AG04450 (cell line): ENCODE results near the gene CHRNA5. TPM values are rescaled to one million over a fixed set of nuclear protein-coding genes. Genes with fewer than 3 reads are reported as not detected.
"Not testable (repeated sequence)": the region's sequence is repeated elsewhere in the genome, so short reads cannot be mapped to it uniquely, and the experiment has no call there.

Experiments used
- CTCF ChIA-PET: fragments of 300-600, 350-600 bp; formaldehyde crosslinking; extraction: SDS; loops from one replicate; lab custom pipeline; 2022; ENCODE audit warnings: antibody characterized with exemption, inconsistent platforms; lab: Charles Lee
- POLR2A ChIA-PET: fragments of 350-600 bp; formaldehyde crosslinking; extraction: SDS; loops from one replicate; lab custom pipeline; 2021; ENCODE audit warnings: antibody characterized with exemption, inconsistent platforms; lab: Yijun Ruan, JAX
- DNase-seq: peaks from one replicate; pipeline ENCODE4 v3.0.0-alpha.2; 2011; ENCODE audit warnings: low read depth, low spot score
- H3K27ac ChIP-seq: one replicate; pipeline ENCODE4 v1.5.1; 2012; ENCODE audit warnings: low read depth, low read length, control low read depth
- H3K27me3 ChIP-seq: one replicate; pipeline ENCODE4 v1.6.0; 2012; ENCODE audit warnings: low read length; ENCODE audit not compliant: control insufficient read depth, insufficient read depth
- H3K4me3 ChIP-seq: 2 replicates; pipeline ENCODE4 v1.5.1; 2011; ENCODE audit warnings: mild to moderate bottlenecking, low read depth, low read length, control low read depth
- H3K9me3 ChIP-seq: 2 replicates; pipeline ENCODE4 v1.5.1; 2012; ENCODE audit warnings: low read length; ENCODE audit not compliant: control insufficient read depth, insufficient read depth
- polyA plus RNA-seq: library from polyadenylated mRNA; depleted of rRNA; stranded (reverse); fragments of >200 nt; gene quantifications from 2 replicates; pipeline ENCODE4 v1.2.3, GENCODE V29; 2011
- TF ChIP-seq, protein P1 (sequence below): IDR thresholded peaks from 2 replicates; pipeline ENCODE4 v1.5.1; 2011; ENCODE audit warnings: low read depth, low read length, control low read depth, inconsistent platforms

CHRNA5 gene
- polyA plus RNA-seq, 1 experiment, result 5.2 TPM

DNA sequence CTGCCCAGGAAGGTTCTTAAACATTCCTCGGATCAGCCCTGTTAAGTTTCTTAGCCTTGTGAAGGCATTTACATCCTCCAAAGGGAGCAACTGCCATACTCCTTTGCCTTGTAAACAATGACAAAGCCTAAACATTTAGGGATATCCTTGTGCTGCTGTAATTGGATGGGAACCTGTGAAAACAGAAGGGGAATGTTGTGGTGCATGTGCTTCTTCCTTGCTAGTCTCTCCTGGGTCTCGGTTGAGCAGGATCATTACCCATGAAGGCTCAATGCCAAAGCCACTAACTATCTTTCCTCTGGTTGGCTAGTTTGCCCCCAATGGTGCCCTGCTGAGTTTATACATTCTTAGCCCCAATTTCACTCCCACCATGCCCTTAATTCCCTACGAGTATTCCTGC is 38.1 kb downstream of the CHRNA5 start:
- Histone ChIP-seq H3K9me3 (no peaks in the 10 kb centered on the region; the same call in 1 of the 2 replicates), H3K27ac (no peak overlapping the region), H3K4me3 (no peak overlapping the region), H3K27me3 (no peaks in the 10 kb centered on the region)
- ChIA-PET CTCF (no interaction called here), POLR2A (no interaction called here)
- TF ChIP-seq, protein P1, sequence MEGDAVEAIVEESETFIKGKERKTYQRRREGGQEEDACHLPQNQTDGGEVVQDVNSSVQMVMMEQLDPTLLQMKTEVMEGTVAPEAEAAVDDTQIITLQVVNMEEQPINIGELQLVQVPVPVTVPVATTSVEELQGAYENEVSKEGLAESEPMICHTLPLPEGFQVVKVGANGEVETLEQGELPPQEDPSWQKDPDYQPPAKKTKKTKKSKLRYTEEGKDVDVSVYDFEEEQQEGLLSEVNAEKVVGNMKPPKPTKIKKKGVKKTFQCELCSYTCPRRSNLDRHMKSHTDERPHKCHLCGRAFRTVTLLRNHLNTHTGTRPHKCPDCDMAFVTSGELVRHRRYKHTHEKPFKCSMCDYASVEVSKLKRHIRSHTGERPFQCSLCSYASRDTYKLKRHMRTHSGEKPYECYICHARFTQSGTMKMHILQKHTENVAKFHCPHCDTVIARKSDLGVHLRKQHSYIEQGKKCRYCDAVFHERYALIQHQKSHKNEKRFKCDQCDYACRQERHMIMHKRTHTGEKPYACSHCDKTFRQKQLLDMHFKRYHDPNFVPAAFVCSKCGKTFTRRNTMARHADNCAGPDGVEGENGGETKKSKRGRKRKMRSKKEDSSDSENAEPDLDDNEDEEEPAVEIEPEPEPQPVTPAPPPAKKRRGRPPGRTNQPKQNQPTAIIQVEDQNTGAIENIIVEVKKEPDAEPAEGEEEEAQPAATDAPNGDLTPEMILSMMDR, result no peak
- no peak for DNase-seq

DNA sequence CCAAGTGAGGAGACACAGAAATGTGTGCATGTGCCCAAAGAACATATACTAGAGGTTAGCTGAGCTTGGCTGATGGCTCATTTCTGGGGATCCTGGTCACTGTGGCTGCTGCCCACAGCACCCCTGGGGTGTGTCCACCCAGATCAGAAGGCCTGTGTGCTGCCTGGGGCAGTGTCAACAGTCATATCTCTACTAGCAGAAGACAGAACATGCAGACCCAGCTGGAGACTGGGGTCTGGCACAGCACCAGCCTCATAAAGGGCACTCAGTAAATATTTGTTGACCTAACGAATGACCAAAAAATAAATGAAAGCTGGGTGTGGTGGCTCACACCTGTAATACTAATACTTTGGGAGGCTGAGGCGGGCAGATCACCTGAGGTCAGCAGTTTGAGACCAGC is 39.1 kb downstream of the CHRNA5 start:
- TF ChIP-seq, protein P1, result no peak
- Histone ChIP-seq H3K27me3 (no peaks in the 10 kb centered on the region), H3K27ac (no peak overlapping the region), H3K4me3 (no peak overlapping the region), H3K9me3 (no peaks in the 10 kb centered on the region; the same call in 1 of the 2 replicates)
- no peak for DNase-seq
- POLR2A ChIA-PET, result no interaction called here
- CTCF ChIA-PET, result no interaction called here

DNA sequence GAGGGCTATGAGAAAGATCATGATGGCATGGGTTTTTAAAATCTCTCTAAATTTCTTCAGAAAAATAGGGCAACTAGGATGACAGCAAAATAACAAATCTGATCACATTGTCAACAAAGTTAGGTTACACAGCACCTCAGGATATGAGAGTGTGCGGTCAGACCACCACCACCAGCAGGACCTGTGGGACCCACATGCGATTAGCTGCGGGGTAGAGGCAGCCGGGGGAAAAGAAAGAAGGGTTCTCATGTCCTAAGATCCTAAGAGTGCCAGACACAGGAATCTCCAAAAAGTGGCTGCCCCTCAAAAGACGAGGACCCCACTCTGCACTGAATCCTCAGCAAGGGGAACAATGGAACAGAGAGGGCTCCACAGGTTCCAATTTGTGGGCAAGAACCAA is 39.9 kb downstream of the CHRNA5 start:
- no peaks in the 10 kb centered on the region for H3K27me3 ChIP-seq
- POLR2A ChIA-PET, result no interaction called here
- TF ChIP-seq, protein P1, result no peak
- CTCF ChIA-PET, result no interaction called here
- no peak overlapping the region for H3K4me3 ChIP-seq
- no peak for DNase-seq
- no peak overlapping the region for H3K27ac ChIP-seq
- no peaks in the 10 kb centered on the region; the same call in 1 of the 2 replicates for H3K9me3 ChIP-seq

DNA sequence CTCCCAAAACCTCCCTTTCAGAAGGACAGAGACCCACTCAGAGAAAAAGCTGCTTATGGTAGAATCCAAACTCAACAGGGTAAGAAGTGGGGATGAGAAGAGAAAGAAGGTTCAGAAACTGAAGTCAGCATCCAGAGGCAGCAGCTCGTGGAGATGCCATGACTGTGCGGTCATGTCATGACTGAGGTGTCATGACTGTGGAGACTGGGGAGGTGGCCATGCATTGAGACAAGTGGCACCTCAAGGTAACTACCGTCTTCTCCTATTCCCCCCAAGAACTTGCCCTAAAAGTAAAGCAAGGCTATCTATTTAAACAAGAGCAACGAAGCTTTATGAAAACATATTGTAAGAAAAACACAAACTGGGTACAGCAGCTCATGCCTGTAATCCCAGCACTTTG is 40.4 kb downstream of the CHRNA5 start:
- no peaks in the 10 kb centered on the region for H3K27me3 ChIP-seq
- no peak for DNase-seq
- TF ChIP-seq, protein P1, result no peak
- no peak overlapping the region for H3K27ac ChIP-seq
- ChIA-PET CTCF (interaction anchor here (0.7 kb wide), 1 partner anchor 96 kb away, joined by 4 read pairs; no protein-coding TSS in a partner anchor), POLR2A (no interaction called here)
- H3K4me3 ChIP-seq, result no peak overlapping the region
- H3K9me3 ChIP-seq, result no peaks in the 10 kb centered on the region; the same call in 1 of the 2 replicates

DNA sequence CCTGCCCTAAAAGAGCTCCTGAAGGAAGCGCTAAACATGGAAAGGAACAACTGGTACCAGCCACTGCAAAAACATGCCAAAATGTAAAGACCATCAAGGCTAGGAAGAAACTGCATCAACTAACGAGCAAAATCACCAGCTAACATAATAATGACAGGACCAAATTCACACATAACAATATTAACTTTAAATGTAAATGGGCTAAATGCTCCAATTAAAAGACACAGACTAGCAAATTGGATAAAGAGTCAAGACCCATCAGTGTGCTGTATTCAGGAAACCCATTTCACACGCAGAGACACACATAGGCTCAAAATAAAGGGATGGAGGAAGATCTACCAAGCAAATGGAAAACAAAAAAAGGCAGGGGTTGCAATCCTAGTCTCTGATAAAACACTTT is 44.2 kb downstream of the CHRNA5 start:
- DNase-seq, POLR2A ChIA-PET, H3K27me3 ChIP-seq, H3K4me3 ChIP-seq, CTCF ChIA-PET, H3K9me3 ChIP-seq, H3K27ac ChIP-seq: not testable (repeated sequence)
